Measurements from ENCODE around the gene COL18A1.

DNA sequence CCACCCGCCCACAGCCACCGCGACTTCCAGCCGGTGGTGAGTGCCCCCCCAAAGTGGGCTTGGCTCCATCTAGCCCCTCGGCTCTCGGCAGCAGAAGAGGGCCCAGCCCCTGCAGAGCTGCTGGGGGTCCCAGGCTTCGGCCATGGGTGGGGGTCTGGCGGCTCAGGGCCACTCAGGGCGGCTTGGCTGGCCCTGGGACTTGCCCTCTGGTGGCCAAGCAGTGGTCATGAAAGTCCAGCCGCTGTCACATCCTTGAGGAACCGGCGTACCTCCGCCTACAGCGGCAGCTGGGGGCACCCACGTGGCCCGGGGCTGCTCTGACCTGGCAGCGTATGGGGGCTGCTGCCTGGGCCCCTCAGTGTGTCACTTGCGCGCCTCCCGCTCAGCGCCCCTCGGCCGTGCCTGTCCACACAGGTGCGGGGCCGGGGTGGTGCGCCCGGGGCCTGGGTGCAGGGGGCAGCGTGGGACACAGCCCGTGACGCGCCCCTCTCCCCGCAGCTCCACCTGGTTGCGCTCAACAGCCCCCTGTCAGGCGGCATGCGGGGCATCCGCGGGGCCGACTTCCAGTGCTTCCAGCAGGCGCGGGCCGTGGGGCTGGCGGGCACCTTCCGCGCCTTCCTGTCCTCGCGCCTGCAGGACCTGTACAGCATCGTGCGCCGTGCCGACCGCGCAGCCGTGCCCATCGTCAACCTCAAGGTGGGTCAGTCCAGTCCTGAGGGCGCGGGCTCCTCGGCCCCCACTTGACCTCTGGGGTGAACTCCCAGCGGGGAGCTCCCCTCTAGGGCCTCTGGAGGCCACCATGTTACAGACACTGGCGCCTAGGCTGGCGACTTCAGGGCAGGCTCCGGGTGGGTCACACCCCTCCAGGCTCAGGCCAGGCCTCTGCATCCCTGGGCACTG is 104.9 kb downstream of the COL18A1 start:
- TF ChIP-seq EZH2 (IDR thresholded peaks at IDR 0.05) (no peak), CTCF (IDR thresholded peaks at IDR 0.05) (peak; percentile 26), EZH2phosphoT487 (IDR thresholded peaks at IDR 0.05) (no peak)
